ENCODE data around the gene ATF7. TPM values are rescaled to one million over a fixed set of nuclear protein-coding genes. Genes with fewer than 3 reads are reported as not detected.

The ATF7 gene
- total and polyA plus RNA-seq, 2 of the 13 experiments (the other 11 are each of a cell fraction or from before 2014, with no cell fraction given): 9.6 to 16.2 TPM

DNA sequence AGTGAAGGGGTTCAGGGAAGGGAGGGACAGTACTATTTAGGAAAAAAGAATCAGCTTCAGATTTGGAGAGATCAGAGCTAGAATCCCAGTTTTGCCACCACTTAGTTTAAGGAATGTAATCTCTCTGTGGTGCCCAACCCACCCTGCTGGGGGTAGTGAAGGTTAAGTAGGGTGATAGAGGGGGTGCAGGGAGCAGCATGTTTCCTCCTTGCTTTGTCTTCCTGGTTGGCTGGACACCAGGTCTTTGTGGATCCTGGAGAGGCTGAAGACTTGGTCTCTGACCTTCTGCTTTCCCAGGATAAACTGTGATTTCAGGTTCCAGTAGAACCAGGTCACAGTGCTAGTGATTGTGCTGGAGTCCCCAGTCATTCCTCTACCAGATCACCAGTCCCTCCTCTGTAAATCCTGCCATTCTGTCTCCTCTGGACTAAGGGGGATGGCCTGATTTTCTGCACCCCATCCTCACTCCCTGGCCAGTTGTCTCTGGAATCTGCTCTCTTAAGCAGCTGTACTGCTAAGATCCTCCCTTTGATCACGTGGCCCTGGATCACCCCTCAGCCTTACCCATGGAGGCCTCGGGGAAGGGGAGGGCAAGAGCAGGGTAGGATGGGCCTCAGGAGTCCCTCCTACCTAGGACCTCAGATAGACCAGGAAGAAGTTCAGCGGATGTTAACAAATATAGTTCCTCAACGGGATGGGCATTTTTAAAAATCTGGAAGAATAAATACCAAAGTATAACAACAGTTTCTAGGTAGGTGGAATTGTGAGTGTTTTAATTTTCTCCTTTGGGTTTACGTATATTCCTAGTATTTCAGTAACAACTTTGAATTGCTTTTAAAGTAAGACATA lies 130.1 kb downstream of the ATF7 start (continued):
- TF ChIP-seq, protein P1, sequence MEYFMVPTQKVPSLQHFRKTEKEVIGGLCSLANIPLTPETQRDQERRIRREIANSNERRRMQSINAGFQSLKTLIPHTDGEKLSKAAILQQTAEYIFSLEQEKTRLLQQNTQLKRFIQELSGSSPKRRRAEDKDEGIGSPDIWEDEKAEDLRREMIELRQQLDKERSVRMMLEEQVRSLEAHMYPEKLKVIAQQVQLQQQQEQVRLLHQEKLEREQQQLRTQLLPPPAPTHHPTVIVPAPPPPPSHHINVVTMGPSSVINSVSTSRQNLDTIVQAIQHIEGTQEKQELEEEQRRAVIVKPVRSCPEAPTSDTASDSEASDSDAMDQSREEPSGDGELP (IDR thresholded peaks at IDR 0.05; ENCODE audit: borderline replicate concordance, low read depth): peak; percentile 19; the same call in 1 of the 2 replicates
- no peak for TF ChIP-seq ZSCAN21 (CRISPR knock-in tag; IDR thresholded peaks at IDR 0.05; ENCODE audit: borderline replicate concordance)
- no peak for TF ChIP-seq MXI1 (IDR thresholded peaks at IDR 0.05; ENCODE audit: borderline replicate concordance, low read depth, low read length)
- TF ChIP-seq BCL6 (CRISPR knock-in tag; IDR thresholded peaks at IDR 0.05): no peak
- no peak for TF ChIP-seq FLYWCH1 (CRISPR knock-in tag; IDR thresholded peaks at IDR 0.05)
- TF ChIP-seq, protein P2, sequence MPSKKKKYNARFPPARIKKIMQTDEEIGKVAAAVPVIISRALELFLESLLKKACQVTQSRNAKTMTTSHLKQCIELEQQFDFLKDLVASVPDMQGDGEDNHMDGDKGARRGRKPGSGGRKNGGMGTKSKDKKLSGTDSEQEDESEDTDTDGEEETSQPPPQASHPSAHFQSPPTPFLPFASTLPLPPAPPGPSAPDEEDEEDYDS (CRISPR knock-in tag; IDR thresholded peaks at IDR 0.05): 0 out of 2 replicates have a peak, but pooled peaks have one; percentile 20
- no peak for TF ChIP-seq SOX6 (IDR thresholded peaks at IDR 0.05)
- no peak for TF ChIP-seq SOX6 (CRISPR knock-in tag; IDR thresholded peaks at IDR 0.05)
- peak; percentile 33; the same call in 1 of the 2 replicates for TF ChIP-seq YEATS2 (CRISPR knock-in tag; IDR thresholded peaks at IDR 0.05; ENCODE audit: borderline replicate concordance)
- no peak for TF ChIP-seq SMARCE1 (IDR thresholded peaks at IDR 0.05; ENCODE audit: borderline replicate concordance)
- 0 out of 2 replicates have a peak, but pooled peaks have one; percentile 10 for TF ChIP-seq ELF1 (CRISPR knock-in tag; IDR thresholded peaks at IDR 0.05)
- no peak for TF ChIP-seq GZF1 (CRISPR knock-in tag; IDR thresholded peaks at IDR 0.05)
- TF ChIP-seq, protein P3, sequence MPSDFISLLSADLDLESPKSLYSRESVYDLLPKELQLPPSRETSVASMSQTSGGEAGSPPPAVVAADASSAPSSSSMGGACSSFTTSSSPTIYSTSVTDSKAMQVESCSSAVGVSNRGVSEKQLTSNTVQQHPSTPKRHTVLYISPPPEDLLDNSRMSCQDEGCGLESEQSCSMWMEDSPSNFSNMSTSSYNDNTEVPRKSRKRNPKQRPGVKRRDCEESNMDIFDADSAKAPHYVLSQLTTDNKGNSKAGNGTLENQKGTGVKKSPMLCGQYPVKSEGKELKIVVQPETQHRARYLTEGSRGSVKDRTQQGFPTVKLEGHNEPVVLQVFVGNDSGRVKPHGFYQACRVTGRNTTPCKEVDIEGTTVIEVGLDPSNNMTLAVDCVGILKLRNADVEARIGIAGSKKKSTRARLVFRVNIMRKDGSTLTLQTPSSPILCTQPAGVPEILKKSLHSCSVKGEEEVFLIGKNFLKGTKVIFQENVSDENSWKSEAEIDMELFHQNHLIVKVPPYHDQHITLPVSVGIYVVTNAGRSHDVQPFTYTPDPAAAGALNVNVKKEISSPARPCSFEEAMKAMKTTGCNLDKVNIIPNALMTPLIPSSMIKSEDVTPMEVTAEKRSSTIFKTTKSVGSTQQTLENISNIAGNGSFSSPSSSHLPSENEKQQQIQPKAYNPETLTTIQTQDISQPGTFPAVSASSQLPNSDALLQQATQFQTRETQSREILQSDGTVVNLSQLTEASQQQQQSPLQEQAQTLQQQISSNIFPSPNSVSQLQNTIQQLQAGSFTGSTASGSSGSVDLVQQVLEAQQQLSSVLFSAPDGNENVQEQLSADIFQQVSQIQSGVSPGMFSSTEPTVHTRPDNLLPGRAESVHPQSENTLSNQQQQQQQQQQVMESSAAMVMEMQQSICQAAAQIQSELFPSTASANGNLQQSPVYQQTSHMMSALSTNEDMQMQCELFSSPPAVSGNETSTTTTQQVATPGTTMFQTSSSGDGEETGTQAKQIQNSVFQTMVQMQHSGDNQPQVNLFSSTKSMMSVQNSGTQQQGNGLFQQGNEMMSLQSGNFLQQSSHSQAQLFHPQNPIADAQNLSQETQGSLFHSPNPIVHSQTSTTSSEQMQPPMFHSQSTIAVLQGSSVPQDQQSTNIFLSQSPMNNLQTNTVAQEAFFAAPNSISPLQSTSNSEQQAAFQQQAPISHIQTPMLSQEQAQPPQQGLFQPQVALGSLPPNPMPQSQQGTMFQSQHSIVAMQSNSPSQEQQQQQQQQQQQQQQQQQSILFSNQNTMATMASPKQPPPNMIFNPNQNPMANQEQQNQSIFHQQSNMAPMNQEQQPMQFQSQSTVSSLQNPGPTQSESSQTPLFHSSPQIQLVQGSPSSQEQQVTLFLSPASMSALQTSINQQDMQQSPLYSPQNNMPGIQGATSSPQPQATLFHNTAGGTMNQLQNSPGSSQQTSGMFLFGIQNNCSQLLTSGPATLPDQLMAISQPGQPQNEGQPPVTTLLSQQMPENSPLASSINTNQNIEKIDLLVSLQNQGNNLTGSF (CRISPR knock-in tag; IDR thresholded peaks at IDR 0.05): no peak
- no peak for TF ChIP-seq RFXANK (CRISPR knock-in tag; IDR thresholded peaks at IDR 0.05)
- TF ChIP-seq SRSF1 (optimal IDR thresholded peaks at IDR 0.05; ENCODE audit: low read depth, low read length): no peak
- no peak for TF ChIP-seq ZNF234 (CRISPR knock-in tag; conservative IDR thresholded peaks at IDR 0.05)
- TF ChIP-seq, protein P4, sequence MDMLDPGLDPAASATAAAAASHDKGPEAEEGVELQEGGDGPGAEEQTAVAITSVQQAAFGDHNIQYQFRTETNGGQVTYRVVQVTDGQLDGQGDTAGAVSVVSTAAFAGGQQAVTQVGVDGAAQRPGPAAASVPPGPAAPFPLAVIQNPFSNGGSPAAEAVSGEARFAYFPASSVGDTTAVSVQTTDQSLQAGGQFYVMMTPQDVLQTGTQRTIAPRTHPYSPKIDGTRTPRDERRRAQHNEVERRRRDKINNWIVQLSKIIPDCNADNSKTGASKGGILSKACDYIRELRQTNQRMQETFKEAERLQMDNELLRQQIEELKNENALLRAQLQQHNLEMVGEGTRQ (IDR thresholded peaks at IDR 0.05; ENCODE audit: low read depth, low read length): peak; percentile 76
- TF ChIP-seq, protein P4 (CRISPR knock-in tag; IDR thresholded peaks at IDR 0.05; ENCODE audit: borderline replicate concordance): peak; percentile 90; the same call in 1 of the 2 replicates
- TF ChIP-seq TCF7 (IDR thresholded peaks at IDR 0.05; ENCODE audit: low read depth): no peak
- TF ChIP-seq, protein P5, sequence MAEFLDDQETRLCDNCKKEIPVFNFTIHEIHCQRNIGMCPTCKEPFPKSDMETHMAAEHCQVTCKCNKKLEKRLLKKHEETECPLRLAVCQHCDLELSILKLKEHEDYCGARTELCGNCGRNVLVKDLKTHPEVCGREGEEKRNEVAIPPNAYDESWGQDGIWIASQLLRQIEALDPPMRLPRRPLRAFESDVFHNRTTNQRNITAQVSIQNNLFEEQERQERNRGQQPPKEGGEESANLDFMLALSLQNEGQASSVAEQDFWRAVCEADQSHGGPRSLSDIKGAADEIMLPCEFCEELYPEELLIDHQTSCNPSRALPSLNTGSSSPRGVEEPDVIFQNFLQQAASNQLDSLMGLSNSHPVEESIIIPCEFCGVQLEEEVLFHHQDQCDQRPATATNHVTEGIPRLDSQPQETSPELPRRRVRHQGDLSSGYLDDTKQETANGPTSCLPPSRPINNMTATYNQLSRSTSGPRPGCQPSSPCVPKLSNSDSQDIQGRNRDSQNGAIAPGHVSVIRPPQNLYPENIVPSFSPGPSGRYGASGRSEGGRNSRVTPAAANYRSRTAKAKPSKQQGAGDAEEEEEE (CRISPR knock-in tag; IDR thresholded peaks at IDR 0.05; ENCODE audit: borderline replicate concordance): no peak

Measured in HepG2 (cell line).